GM13977 (cell line): Measurements from ENCODE around the gene LMO1.

Experiments
- DNase-seq: peaks from one replicate; pipeline ENCODE4 v3.0.0; 2012; ENCODE audit warnings: low spot score
- in situ Hi-C: fragments of 300-500 bp; cut with MboI; formaldehyde crosslinking; loops from one replicate; pipeline ENCODE4 v1.12.0; 2022; ENCODE audit warnings: low sequenced_read_pairs, low pct_unique_long_range_greater_than_20kb, mixed read lengths, inconsistent platforms; ENCODE audit not compliant: unreplicated experiment
- TF ChIP-seq, protein P1 (sequence below): IDR thresholded peaks from 2 replicates; pipeline ENCODE4 v1.5.1; 2012; ENCODE audit warnings: mild to moderate bottlenecking, control low read depth; ENCODE audit not compliant: insufficient read depth; ENCODE audit errors: extremely low read depth, missing control alignments

Gene LMO1

DNA sequence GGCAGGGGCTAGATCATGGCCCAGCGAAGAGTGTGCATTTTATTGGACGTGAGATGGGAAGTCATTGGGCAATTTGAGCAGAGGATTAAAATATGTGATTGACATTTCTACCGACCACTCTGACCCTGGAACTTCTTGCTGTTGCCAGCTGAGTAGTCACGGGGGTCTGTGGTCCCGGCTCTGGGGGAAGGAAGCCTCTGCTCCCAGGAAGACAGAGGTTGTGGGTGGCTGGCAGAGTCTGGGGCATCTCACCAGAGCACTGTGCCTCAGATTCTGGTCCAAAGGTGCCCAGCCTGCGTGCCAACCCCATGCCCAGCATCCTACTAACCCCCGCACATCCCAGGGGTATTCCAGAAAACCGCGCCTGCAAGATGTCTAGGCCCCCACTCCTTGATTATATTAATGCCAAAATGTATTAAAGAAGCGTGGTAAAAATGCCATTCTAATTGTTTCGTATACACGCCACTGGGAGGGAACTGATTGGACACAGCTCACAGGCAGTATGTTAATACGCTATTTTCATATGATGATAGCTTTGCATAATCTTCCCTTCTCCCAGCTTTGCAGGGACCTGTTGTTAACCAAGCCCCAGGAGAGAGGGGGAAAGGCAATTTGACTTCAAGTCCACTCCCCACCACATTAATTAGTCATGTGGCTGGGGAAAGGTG is 25.3 kb upstream of the LMO1 start:
- no peak for DNase-seq
- in situ Hi-C loops: no loop called here

DNA sequence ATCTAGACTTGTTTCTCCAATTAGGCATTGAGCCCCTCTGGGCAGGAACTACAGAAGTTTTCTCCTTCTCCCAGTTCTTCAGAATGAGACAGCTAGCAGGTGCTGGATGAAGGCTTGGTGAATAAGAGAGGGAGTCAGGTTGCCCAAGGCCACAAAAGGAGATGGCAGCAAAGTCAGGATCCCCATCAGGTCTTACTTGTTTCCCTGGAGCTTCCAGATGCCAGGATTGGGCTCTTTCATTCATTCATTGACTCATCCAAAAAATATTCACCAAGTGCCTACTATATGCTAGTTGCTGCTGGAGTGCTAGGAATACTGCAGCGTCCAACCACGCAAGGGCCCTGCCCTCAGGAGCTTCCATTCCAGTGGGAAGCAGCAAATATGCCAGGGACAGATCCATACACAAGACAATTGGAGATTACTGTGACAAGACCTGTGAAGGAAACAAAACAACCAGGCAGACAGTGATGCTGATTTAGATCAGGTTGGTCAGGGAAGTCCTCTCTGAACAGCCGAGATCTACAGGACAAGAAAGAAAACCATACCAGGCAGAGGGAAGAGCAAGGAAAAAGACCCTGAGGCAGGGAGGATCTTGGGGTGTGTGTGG is 24.6 kb upstream of the LMO1 start:
- in situ Hi-C loops: no loop called here
- DNase-seq: no peak
- TF ChIP-seq, protein P1, sequence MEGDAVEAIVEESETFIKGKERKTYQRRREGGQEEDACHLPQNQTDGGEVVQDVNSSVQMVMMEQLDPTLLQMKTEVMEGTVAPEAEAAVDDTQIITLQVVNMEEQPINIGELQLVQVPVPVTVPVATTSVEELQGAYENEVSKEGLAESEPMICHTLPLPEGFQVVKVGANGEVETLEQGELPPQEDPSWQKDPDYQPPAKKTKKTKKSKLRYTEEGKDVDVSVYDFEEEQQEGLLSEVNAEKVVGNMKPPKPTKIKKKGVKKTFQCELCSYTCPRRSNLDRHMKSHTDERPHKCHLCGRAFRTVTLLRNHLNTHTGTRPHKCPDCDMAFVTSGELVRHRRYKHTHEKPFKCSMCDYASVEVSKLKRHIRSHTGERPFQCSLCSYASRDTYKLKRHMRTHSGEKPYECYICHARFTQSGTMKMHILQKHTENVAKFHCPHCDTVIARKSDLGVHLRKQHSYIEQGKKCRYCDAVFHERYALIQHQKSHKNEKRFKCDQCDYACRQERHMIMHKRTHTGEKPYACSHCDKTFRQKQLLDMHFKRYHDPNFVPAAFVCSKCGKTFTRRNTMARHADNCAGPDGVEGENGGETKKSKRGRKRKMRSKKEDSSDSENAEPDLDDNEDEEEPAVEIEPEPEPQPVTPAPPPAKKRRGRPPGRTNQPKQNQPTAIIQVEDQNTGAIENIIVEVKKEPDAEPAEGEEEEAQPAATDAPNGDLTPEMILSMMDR: no peak

More for the DNA sequence above, 25.3 kb upstream of the LMO1 start:
- TF ChIP-seq, protein P1: no peak

DNA sequence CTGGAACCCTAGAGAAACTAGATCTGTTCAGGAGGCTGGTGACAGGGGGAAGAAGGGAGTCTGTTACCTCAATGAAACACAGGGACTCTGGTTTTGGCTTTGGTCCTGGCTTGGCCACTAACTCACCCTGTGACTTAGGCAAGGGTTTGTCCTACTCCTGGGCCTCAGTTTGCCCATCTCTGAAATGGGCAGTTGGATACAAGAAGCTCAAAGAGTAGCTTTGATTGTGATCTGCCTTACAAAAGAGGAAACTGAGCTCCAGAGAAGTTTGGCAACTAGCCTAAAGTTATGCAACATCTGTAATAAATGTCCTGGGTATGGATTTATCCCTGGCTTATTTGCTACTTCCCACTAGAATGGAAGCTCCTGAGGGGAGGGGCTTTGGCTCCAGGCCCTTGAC is 24.0 kb upstream of the LMO1 start:
- in situ Hi-C loops: no loop called here
- TF ChIP-seq, protein P1: no peak
- no peak for DNase-seq

DNA sequence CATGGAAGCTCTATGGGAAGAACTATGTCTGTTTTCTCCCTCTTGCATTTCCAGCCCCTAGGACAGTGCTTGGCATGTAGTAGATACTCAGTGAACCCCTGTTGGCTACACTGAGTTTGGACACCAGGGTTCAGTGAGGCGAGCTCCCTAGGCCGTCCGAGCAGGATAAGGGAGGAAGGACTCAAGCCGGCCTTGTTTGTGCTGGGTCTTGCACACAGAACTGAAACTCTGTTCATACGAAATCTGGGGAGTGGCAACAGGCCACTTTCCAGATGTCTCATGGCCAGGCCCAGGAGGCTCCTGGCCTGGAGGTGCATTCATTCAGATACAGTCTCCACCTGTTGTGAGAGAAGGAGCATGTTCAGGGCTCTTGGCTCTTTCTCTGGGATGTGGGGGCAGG is 23.6 kb upstream of the LMO1 start:
- in situ Hi-C loops: no loop called here

DNA sequence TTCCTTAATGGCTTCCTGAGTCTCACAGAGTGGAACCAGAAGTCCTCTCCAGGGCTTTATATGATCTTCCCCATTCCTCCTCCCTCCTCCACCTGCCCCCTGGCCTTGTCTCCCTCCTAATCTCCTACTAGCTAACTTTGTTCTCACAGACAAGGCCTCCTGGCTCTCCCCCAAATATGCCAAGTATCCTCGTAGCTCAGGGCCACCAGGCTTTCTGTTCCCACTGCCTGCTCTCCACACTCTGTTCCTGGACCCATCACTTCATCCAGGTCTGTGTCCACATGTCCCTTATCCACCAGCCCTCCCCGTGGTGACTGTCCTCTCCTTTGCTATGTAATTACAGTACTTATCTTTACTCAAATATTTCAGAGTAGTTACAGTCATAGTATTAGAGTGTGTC is 23.2 kb upstream of the LMO1 start:
- in situ Hi-C loops: no loop called here
- no peak for DNase-seq
- TF ChIP-seq, protein P1: no peak

More for the DNA sequence above, 23.6 kb upstream of the LMO1 start:
- no peak for DNase-seq
- TF ChIP-seq, protein P1: no peak

DNA sequence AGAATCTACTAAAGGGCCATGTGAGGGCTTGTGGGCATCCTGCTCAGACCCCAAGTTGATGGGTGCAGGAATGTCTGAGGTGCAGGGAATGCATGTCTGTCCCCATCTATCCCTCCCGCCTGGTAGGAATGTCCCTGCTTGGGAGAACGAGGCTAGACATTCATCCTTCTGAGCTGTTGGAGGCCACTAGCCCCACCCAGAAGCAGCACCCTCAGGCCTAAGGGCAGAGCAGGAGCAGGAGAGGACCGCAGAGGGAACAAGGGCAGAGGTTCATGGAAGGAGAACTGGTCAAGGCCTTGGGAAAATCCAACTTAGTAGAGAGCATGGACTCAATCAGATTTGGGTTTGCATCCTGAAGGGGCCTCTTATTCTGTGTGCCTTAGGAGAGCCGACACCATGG is 22.1 kb upstream of the LMO1 start:
- TF ChIP-seq, protein P1: no peak
- DNase-seq: no peak
- in situ Hi-C loops: no loop called here
